ENCODE results near the gene HSBP1L1.

DNA sequence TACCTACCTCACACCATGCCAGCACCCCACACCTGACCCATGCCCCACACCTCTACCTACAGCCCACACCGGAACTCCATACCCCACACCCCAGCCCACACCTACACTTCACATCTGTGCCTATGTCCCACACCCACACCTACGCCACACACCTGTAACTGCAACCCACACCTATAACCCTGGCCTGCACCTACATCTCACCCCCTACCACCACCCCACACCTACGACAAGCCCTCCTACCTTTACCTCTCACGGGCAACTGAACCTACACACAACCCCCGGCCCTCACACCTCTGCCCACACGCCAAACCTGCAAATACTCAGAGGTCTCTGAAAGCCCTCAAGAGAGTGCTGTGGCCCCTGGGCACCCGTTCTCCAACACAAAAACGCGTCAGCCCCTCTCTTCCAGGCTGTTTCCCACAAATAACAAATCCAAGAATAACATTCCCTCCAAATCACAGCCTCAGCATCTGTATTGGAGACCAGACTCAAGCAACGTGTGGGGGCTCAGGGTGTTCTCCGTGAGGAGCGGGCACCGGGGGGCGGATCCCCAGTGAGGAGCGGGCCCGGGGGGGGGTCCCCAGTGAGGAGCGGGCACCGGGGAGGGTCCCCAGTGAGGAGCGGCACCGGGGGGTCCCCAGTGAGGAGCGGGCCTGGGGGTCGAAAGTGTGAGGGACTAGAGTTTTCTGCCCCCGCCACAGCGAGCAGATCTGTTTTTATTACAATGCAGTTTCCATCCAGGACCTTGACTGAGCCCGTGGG is 46.4 kb upstream of the HSBP1L1 start:
- TF ChIP-seq CTCF (IDR thresholded peaks at IDR 0.05) (no peak), POLR2A (IDR thresholded peaks at IDR 0.05) (no peak)

All from breast epithelium (tissue), 3 donors.